Neural progenitor cell (in vitro differentiated cells): ENCODE measurements around the gene EDIL3. TPM values are rescaled to one million over a fixed set of nuclear protein-coding genes. Genes with fewer than 3 reads are reported as not detected.

ENCODE experiments used
- DNase-seq: peaks from one replicate; pipeline ENCODE4 v3.0.0-alpha.2; 2016; ENCODE audit warnings: low spot score
- H2AFZ ChIP-seq: fragments of 200-600 bp; sonication (generic); replicated peaks from 2 replicates; pipeline ENCODE4 v1.6.1; 2016; ENCODE audit warnings: antibody characterized with exemption
- H3F3A ChIP-seq: fragments of 200-600 bp; sonication (generic); 2 replicates; pipeline ENCODE4 v1.6.1; 2016; ENCODE audit warnings: antibody characterized with exemption, low read depth
- H3K27ac ChIP-seq: fragments of 200-600 bp; sonication (generic); 2 replicates; pipeline ENCODE4 v1.5.1; 2016; ENCODE audit warnings: mild to moderate bottlenecking
- H3K27me3 ChIP-seq: fragments of 200-600 bp; sonication (generic); 2 replicates; pipeline ENCODE4 v1.6.1; 2016; ENCODE audit warnings: mild to moderate bottlenecking, moderate library complexity
- H3K36me3 ChIP-seq: fragments of 200-600 bp; sonication (generic); 2 replicates; pipeline ENCODE4 v1.5.1; 2016
- H3K4me1 ChIP-seq: fragments of 200-600 bp; sonication (generic); 2 replicates; pipeline ENCODE4 v1.6.1; 2016; ENCODE audit warnings: mixed run types
- H3K4me2 ChIP-seq: fragments of 200-600 bp; sonication (generic); 2 replicates; pipeline ENCODE4 v1.6.1; 2016
- H3K4me3 ChIP-seq: fragments of 200-600 bp; sonication (generic); 2 replicates; pipeline ENCODE4 v1.5.1; 2016
- H3K79me2 ChIP-seq: fragments of 200-600 bp; sonication (generic); 2 replicates; pipeline ENCODE4 v1.6.1; 2016; ENCODE audit warnings: low read depth
- H3K9ac ChIP-seq: fragments of 200-600 bp; sonication (generic); 2 replicates; pipeline ENCODE4 v1.6.1; 2016
- H3K9me3 ChIP-seq: fragments of 200-600 bp; sonication (generic); 2 replicates; pipeline ENCODE4 v1.5.1; 2016; ENCODE audit warnings: low read depth
- H4K20me1 ChIP-seq: fragments of 200-600 bp; sonication (generic); 2 replicates; pipeline ENCODE4 v1.6.1; 2016; ENCODE audit warnings: low read depth
- H3K27ac Mint-ChIP-seq: 3 replicates; pipeline ENCODE4 v1.8.0; 2021; ENCODE audit warnings: mixed read lengths
- H3K27me3 Mint-ChIP-seq: 2 replicates; pipeline ENCODE4 v1.8.0; 2022; ENCODE audit warnings: low read depth, mild to moderate bottlenecking, inconsistent platforms, moderate library complexity, mixed read lengths; ENCODE audit not compliant: insufficient read depth
- H3K36me3 Mint-ChIP-seq: 3 replicates; pipeline ENCODE4 v1.8.0; 2021; ENCODE audit warnings: mixed read lengths
- H3K4me1 Mint-ChIP-seq: 3 replicates; pipeline ENCODE4 v1.8.0; 2021; ENCODE audit warnings: mixed read lengths
- H3K4me3 Mint-ChIP-seq: 3 replicates; pipeline ENCODE4 v1.8.0; 2021; ENCODE audit warnings: mild to moderate bottlenecking, moderate library complexity, mixed read lengths
- H3K9me3 Mint-ChIP-seq: 3 replicates; pipeline ENCODE4 v1.8.0; 2020; ENCODE audit warnings: mixed read lengths
- CTCF ChIP-seq: fragments of 200-600 bp; sonication (generic); IDR thresholded peaks from 2 replicates; pipeline ENCODE4 v1.5.1; 2017; ENCODE audit warnings: antibody characterized with exemption, mild to moderate bottlenecking
- EZH2 ChIP-seq: fragments of 200-600 bp; sonication (generic); IDR thresholded peaks from 2 replicates; pipeline ENCODE4 v1.6.1; 2017; ENCODE audit warnings: antibody characterized with exemption, mild to moderate bottlenecking, moderate library complexity
- EZH2phosphoT487 ChIP-seq: fragments of 200-600 bp; sonication (generic); IDR thresholded peaks from 2 replicates; pipeline ENCODE4 v1.6.1; 2017; ENCODE audit warnings: antibody characterized with exemption
- total RNA-seq: library from RNA; depleted of rRNA; stranded (reverse); fragments of >200 nt; gene quantifications from 2 replicates; pipeline ENCODE4 v1.2.3, GENCODE V29; 2015; ENCODE audit warnings: low replicate concordance

The EDIL3 gene
- total RNA-seq, 1 donor from 2014 or later, result 13.8 TPM

DNA sequence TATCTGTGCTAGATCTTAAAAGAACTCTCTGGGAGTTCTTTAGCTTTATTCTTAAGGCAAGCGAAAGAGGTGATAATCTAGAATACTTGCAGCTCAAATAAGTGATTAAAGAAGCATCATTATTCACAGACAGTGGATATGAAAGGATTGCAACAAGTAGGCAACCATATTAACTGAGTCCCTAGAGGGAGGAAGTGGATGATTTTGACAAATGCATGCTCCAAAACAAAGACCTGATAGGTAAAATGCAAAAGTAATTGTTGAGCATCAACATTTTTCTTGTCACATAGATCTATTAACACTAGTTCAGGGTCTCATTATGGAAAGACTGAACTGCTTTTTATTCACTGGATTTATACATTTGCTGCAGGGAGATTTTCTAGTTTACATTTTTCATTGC, 109.1 kb downstream of the EDIL3 start:
- no peak for DNase-seq
- Histone ChIP-seq H3K79me2 (no peaks in the 10 kb centered on the region), H4K20me1 (no peaks in the 10 kb centered on the region), H2AFZ (no peak overlapping the region), H3K9me3 (no peaks in the 10 kb centered on the region), H3K27ac (no peak overlapping the region), H3K9ac (no peak overlapping the region), H3K4me1 (peaks cover 12% of the 10 kb centered on the region), H3K27me3 (no peaks in the 10 kb centered on the region), H3K36me3 (no peaks in the 10 kb centered on the region), H3K4me3 (no peak overlapping the region), H3K4me2 (no peak overlapping the region), H3F3A (no peaks in the 10 kb centered on the region)
- H3K4me1 Mint-ChIP-seq, result peaks cover 18% of the 10 kb centered on the region
- H3K9me3 Mint-ChIP-seq, result no peaks in the 10 kb centered on the region
- H3K27ac Mint-ChIP-seq, result no peak overlapping the region
- no peak overlapping the region for H3K4me3 Mint-ChIP-seq
- H3K27me3 Mint-ChIP-seq, result no peaks in the 10 kb centered on the region
- no peaks in the 10 kb centered on the region for H3K36me3 Mint-ChIP-seq
- TF ChIP-seq EZH2phosphoT487 (no peak), EZH2 (no peak), CTCF (no peak)

GRCh38 chr5:84274585-84275468, 109.9 kb downstream of the EDIL3 start:
- H3K9me3 ChIP-seq, result no peaks in the 10 kb centered on the region
- Mint-ChIP-seq H3K9me3 (no peaks in the 10 kb centered on the region), H3K36me3 (no peaks in the 10 kb centered on the region), H3K27ac (no peak overlapping the region), H3K27me3 (no peaks in the 10 kb centered on the region), H3K4me3 (no peak overlapping the region), H3K4me1 (peaks cover 18% of the 10 kb centered on the region)
- H4K20me1 ChIP-seq, result no peaks in the 10 kb centered on the region
- no peak overlapping the region for H3K4me3 ChIP-seq
- H3K4me1 ChIP-seq, result peaks cover 12% of the 10 kb centered on the region
- DNase-seq, result peak; percentile 61
- no peak overlapping the region for H3K4me2 ChIP-seq
- no peaks in the 10 kb centered on the region for H3K79me2 ChIP-seq
- no peak for TF ChIP-seq EZH2phosphoT487
- TF ChIP-seq CTCF, result peak; percentile 75
- no peak overlapping the region for H3K9ac ChIP-seq
- H2AFZ ChIP-seq, result no peak overlapping the region
- H3K27me3 ChIP-seq, result no peaks in the 10 kb centered on the region
- H3F3A ChIP-seq, result no peaks in the 10 kb centered on the region
- no peaks in the 10 kb centered on the region for H3K36me3 ChIP-seq
- H3K27ac ChIP-seq, result no peak overlapping the region

DNA sequence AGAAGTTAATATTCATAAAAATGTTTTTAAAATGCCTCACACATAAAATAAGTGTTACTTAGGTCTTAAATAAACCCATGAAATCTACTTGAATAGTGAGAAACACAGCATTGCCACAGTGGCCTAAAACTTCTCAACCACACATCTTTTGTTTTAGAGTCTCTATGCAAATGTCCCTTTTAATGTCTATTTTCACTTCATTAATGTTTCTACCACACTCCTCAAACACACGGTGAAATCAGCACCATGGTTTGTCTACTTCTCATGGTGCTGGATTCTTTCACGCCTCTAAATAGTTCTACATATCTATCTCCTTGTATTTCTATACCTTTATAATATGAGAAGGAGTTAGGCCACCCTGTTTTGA, 111.2 kb downstream of the EDIL3 start:
- H3K27me3 ChIP-seq, result no peaks in the 10 kb centered on the region
- Mint-ChIP-seq H3K36me3 (no peaks in the 10 kb centered on the region), H3K4me1 (peaks cover 18% of the 10 kb centered on the region), H3K9me3 (no peaks in the 10 kb centered on the region), H3K27ac (no peak overlapping the region), H3K27me3 (no peaks in the 10 kb centered on the region), H3K4me3 (no peak overlapping the region)
- H3K4me3 ChIP-seq, result no peak overlapping the region
- no peak for DNase-seq
- H2AFZ ChIP-seq, result no peak overlapping the region
- no peaks in the 10 kb centered on the region for H3F3A ChIP-seq
- H3K79me2 ChIP-seq, result no peaks in the 10 kb centered on the region
- TF ChIP-seq EZH2phosphoT487 (no peak), EZH2 (no peak), CTCF (no peak)
- peaks cover 12% of the 10 kb centered on the region for H3K4me1 ChIP-seq
- no peaks in the 10 kb centered on the region for H3K36me3 ChIP-seq
- H3K27ac ChIP-seq, result no peak overlapping the region
- no peaks in the 10 kb centered on the region for H4K20me1 ChIP-seq
- no peak overlapping the region for H3K4me2 ChIP-seq
- H3K9me3 ChIP-seq, result no peaks in the 10 kb centered on the region
- H3K9ac ChIP-seq, result no peak overlapping the region
